SU-DHL-6 (cell line): Measurements from ENCODE around the gene LRRC26.

Experiments used
- H2AFZ ChIP-seq: fragments of 200-600 bp; sonication (generic); 2 replicates; pipeline ENCODE4 v1.6.1; 2014; ENCODE audit warnings: low read depth, mild to moderate bottlenecking, moderate library complexity, mixed read lengths, antibody characterized with exemption, low read length; ENCODE audit not compliant: severe bottlenecking
- H3F3A ChIP-seq: fragments of 200-600 bp; shearing (Covaris generic); 2 replicates; pipeline ENCODE4 v1.6.0; 2016; ENCODE audit warnings: antibody characterized with exemption, mild to moderate bottlenecking; ENCODE audit not compliant: insufficient read depth
- H3K27ac ChIP-seq: fragments of 200-600 bp; sonication (generic); 2 replicates; pipeline ENCODE4 v1.5.1; 2016; ENCODE audit warnings: low read depth, mild to moderate bottlenecking, low read length, moderate library complexity, mixed read lengths
- H3K27me3 ChIP-seq: fragments of 200-600 bp; sonication (generic), shearing (Covaris generic); 2 replicates; pipeline ENCODE4 v1.6.0; 2014; ENCODE audit warnings: mild to moderate bottlenecking, low read length
- H3K36me3 ChIP-seq: fragments of 200-600 bp; sonication (generic); 2 replicates; pipeline ENCODE4 v1.6.1; 2014; ENCODE audit warnings: mild to moderate bottlenecking, low read length, mixed read lengths
- H3K4me2 ChIP-seq: fragments of 300-600, 200-600 bp; shearing (Covaris generic), sonication (generic); 2 replicates; pipeline ENCODE4 v1.6.0; 2014; ENCODE audit warnings: low read length, low read depth, mild to moderate bottlenecking; ENCODE audit not compliant: poor library complexity, severe bottlenecking
- H3K4me3 ChIP-seq: fragments of 200-600 bp; sonication (generic); 2 replicates; pipeline ENCODE4 v1.5.1; 2014; ENCODE audit warnings: antibody characterized with exemption, low read length, mild to moderate bottlenecking, mixed read lengths; ENCODE audit not compliant: insufficient read depth, poor library complexity, severe bottlenecking
- H3K79me2 ChIP-seq: fragments of 200-600 bp; sonication (generic); 2 replicates; pipeline ENCODE4 v1.6.1; 2014; ENCODE audit warnings: mild to moderate bottlenecking, low read length, moderate library complexity; ENCODE audit not compliant: insufficient read depth
- H3K9ac ChIP-seq: fragments of 200-600 bp; sonication (generic); 2 replicates; pipeline ENCODE4 v1.7.0; 2014; ENCODE audit warnings: mild to moderate bottlenecking, low read length
- H3K9me2 ChIP-seq: fragments of 200-600 bp; sonication (generic); replicated peaks from 2 replicates; pipeline ENCODE4 v1.6.1; 2014; ENCODE audit warnings: low read length; ENCODE audit not compliant: insufficient read depth
- H3K9me3 ChIP-seq: fragments of 200-600 bp; sonication (generic); 2 replicates; pipeline ENCODE4 v1.6.1; 2014; ENCODE audit warnings: low read length, mixed read lengths; ENCODE audit not compliant: insufficient read depth
- H4K20me1 ChIP-seq: fragments of 200-600 bp; sonication (generic); 2 replicates; pipeline ENCODE4 v1.6.1; 2014; ENCODE audit warnings: low read depth, mild to moderate bottlenecking, antibody characterized with exemption, low read length, moderate library complexity, mixed read lengths
- CTCF ChIP-seq: fragments of 200-600 bp; sonication (generic); IDR thresholded peaks from one replicate; pipeline ENCODE4 v1.5.1; 2017; ENCODE audit warnings: antibody characterized with exemption, mild to moderate bottlenecking, low read length, moderate library complexity; ENCODE audit not compliant: insufficient read depth, poor library complexity, severe bottlenecking
- EZH2phosphoT487 ChIP-seq: fragments of 200-600 bp; sonication (generic), shearing (Covaris generic); conservative IDR thresholded peaks from 2 replicates; pipeline ENCODE4 v1.6.1; 2018; ENCODE audit warnings: mild to moderate bottlenecking, antibody characterized with exemption, low read length, moderate library complexity, mixed read lengths

LRRC26 gene

GRCh38 chr9:137148661-137149060 lies 21.2 kb downstream of the LRRC26 start:
- no peaks in the 10 kb centered on the region for H3K27me3 ChIP-seq
- H3K4me2 ChIP-seq = no peak overlapping the region
- no peaks in the 10 kb centered on the region for H3K79me2 ChIP-seq

GRCh38 chr9:137148242-137148641 lies 21.6 kb downstream of the LRRC26 start:
- Histone ChIP-seq H3K36me3 (no peaks in the 10 kb centered on the region), H2AFZ (no peak overlapping the region), H3K4me3 (no peak overlapping the region), H3K9ac (no peak overlapping the region), H3K27ac (no peak overlapping the region), H4K20me1 (no peaks in the 10 kb centered on the region), H3K4me2 (no peak overlapping the region), H3F3A (peaks cover 13% of the 10 kb centered on the region; the same call in 1 of the 2 replicates), H3K79me2 (no peaks in the 10 kb centered on the region), H3K27me3 (no peaks in the 10 kb centered on the region), H3K9me3 (no peaks in the 10 kb centered on the region), H3K9me2 (no peaks in the 10 kb centered on the region)
- no peak for TF ChIP-seq EZH2phosphoT487

More at GRCh38 chr9:137148661-137149060, 21.2 kb downstream of the LRRC26 start:
- H3K9ac ChIP-seq = no peak overlapping the region
- H3K36me3 ChIP-seq = no peaks in the 10 kb centered on the region
- no peaks in the 10 kb centered on the region for H3K9me2 ChIP-seq
- TF ChIP-seq EZH2phosphoT487 (no peak), CTCF (no peak)
- H3K9me3 ChIP-seq = no peaks in the 10 kb centered on the region
- H3K27ac ChIP-seq = no peak overlapping the region
- peaks cover 13% of the 10 kb centered on the region; the same call in 1 of the 2 replicates for H3F3A ChIP-seq
- no peaks in the 10 kb centered on the region for H4K20me1 ChIP-seq
- no peak overlapping the region for H3K4me3 ChIP-seq
- H2AFZ ChIP-seq = no peak overlapping the region

GRCh38 chr9:137147793-137148160 lies 22.1 kb downstream of the LRRC26 start:
- Histone ChIP-seq H3K9me3 (no peaks in the 10 kb centered on the region), H3K27me3 (no peaks in the 10 kb centered on the region), H4K20me1 (no peaks in the 10 kb centered on the region), H3K36me3 (no peaks in the 10 kb centered on the region), H3K9ac (no peak overlapping the region), H3F3A (peaks cover 13% of the 10 kb centered on the region; the same call in 1 of the 2 replicates), H3K4me2 (no peak overlapping the region), H3K79me2 (no peaks in the 10 kb centered on the region), H3K9me2 (no peaks in the 10 kb centered on the region), H2AFZ (no peak overlapping the region), H3K27ac (no peak overlapping the region), H3K4me3 (no peak overlapping the region)
- TF ChIP-seq EZH2phosphoT487 (no peak), CTCF (no peak)

- Histone ChIP-seq H3K27me3 (no peaks in the 10 kb centered on the region), H2AFZ (no peak overlapping the region), H3K9ac (no peak overlapping the region), H3K9me2 (no peaks in the 10 kb centered on the region), H3K27ac (no peak overlapping the region), H3K4me2 (no peak overlapping the region), H3K36me3 (no peaks in the 10 kb centered on the region), H3F3A (peaks cover 13% of the 10 kb centered on the region; the same call in 1 of the 2 replicates), H3K79me2 (no peaks in the 10 kb centered on the region), H3K9me3 (no peaks in the 10 kb centered on the region), H3K4me3 (no peak overlapping the region), H4K20me1 (no peaks in the 10 kb centered on the region)
- TF ChIP-seq EZH2phosphoT487 (no peak), CTCF (no peak)
Measured at GRCh38 chr9:137147091-137147792, 22.6 kb downstream of the LRRC26 start.
